Ecto neural progenitor cell (in vitro differentiated cells): ENCODE results near the gene LOXL4.
A peak's percentile ranks its signal among the peaks of the same experiment; 100 is the strongest.

ENCODE experiments used
- DNase-seq: peaks from one replicate; pipeline ENCODE4 v3.0.0-alpha.2; 2018; ENCODE audit warnings: low spot score

Gene LOXL4

DNA sequence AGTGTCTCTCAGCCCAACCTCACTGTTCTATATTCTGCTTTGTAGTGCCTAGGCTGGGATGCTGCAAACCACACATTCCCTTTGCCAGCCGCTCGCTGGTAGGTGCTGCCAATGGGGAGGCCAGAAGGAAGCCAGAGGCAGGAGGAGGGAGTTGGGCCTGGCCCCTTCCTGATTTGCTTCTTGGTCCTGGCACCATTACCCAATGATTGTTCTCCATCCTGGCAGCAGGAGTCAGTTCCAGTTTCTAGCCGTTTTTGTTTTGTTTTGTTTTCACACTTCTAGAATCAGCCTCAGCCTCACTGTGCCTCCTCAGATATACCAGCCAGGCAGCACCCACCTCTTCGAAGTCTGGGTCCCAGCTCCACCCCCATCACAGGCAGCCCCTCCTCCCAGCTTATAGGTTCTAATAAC is 27.4 kb upstream of the LOXL4 start:
- no peak for DNase-seq

DNA sequence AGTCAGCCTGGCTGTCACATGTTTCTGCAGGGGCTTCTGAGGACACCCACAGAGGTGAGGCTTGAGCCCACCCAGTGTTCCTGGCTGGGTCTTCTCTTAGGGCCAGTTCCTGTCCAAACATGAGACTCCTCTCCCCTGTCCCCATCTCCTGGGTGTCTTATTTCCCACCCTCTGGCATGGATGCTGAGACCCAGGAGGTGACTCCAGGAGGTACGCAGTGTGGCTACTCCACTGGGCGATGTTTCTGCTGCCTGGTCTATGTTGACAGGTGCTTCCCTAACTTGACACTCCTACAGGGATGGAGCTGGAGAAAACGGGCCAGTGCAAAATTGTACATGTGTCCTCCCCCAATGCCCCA is 26.3 kb upstream of the LOXL4 start:
- DNase-seq = no peak

DNA sequence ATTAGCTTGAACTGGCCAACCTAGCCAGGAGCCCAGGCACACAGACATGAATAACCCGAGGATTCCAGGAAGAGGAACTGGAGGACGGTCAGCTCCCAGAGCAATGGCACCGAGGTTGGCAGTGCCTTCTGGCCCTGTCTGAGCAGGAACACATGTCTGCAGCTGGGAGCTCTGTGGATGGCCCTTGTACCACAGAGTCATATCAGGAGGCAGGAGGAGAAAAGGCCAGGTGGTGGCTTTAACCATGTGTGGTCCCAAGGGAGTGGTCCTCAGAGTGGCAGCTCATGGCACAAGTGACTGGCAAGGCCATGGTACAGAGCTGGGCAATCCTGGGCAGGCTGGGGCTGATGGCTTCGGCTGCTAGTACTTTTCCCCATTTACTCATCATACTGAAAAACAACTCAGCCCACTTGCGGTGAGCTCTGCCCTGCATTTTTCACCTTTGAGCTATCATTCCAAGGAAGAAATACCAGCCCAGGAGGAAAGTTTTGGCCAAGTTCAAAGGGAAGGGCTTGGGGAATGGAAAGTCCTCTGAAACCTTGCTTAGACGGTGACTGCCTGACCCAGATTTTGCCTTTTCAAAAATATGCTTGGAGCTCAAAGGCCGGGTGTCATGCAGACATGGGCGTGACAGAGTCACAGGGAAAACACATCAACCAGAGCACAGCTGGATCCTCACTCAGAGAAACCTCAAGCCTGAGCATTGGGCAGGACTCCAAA is 25.7 kb upstream of the LOXL4 start:
- DNase-seq = no peak

DNA sequence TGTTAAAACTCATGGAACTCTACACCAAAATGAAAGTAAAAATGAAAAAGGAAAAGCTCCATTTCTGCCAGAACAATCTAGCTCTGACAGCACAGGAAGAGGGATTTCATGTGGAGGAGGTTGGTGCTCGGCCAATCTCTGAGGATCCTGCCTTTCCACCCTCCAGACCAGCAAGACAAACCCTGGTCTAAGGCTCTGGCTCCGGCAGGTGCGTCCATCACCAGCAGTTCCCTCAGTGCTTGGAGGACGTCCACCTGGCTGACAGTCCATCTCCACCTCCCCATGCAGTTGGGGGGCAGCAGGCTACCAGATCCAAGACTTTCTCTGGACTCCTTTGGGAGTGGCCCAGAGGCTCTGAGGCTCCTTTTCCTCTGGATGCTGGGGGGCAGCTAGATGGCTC is 25.0 kb upstream of the LOXL4 start:
- no peak for DNase-seq

DNA sequence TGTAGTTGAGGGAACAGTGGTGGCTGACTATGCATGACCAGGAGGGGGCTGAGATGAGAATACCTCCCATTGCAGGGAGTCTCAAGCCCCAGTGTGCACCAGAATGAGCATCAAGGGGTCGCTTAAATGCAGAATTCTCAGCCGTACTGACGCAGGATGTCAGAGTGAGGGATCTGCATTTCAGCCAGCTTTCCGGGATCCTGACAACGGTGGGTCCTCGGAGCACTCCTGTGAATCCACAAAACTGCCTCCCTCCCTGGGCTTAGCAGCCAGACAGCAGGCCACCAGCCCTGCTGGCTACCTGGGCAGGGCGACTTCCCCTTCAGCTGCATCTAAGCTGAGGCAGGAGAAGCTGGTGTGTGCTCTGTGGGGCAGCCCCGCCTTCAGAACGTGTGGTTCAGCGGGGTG is 21.8 kb upstream of the LOXL4 start:
- DNase-seq = peak; percentile 31

DNA sequence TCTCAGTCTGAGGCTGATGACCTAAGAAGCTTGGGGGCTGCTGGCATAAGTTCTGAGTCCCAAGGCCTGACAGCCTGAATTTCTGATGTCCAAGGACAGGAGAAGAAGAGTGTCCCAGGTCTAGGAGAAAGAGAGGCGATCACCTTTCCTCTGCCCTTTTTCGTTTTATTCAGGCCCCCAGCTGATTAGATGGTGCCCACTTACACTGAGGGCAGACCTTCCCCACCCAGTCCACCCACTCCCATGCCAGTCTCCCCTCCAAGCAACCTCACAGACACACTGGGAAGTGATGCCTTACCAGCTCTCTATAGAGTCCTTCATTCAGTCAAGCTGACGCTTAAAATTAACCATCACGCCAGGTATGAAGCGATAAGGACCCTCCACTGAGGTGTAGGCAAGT is 19.3 kb upstream of the LOXL4 start:
- DNase-seq = no peak

DNA sequence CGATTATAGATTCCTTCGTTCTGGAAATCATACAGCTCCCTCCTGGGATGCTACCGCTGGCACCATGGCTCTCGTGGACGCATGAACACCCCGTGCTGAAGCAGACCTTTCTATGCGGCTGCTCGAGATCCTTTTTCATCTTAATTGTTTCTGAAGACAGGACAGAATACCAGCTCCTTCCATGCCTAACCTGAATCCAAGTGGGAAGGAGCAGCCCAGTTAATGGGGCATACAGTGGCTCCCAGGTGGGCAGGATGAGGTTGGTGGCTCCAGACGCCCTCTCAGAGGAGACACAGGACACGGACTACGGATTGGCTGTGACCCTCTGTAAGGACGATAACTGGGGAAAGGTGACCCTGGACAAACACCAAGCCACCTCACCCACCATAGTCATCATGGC is 18.4 kb upstream of the LOXL4 start:
- no peak for DNase-seq

DNA sequence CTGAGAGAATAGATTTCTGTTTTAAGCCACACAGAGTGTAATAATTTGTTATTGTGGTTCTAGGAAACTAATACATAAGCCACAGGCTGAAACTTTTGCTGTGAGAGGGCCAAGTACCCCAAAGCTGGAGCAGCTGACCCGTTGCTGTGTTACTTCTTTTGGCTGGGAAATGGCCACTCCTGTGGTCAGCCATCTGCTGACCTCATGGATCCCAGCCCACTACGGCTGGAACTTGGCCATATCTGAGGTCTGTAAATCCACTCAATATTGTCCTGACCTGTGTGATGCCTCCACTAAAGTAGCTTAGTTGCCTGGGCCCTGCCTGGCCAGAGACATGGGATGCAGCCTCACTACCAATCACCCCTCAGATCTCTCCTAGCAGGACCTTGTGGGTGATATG is 17.4 kb upstream of the LOXL4 start:
- no peak for DNase-seq

DNA sequence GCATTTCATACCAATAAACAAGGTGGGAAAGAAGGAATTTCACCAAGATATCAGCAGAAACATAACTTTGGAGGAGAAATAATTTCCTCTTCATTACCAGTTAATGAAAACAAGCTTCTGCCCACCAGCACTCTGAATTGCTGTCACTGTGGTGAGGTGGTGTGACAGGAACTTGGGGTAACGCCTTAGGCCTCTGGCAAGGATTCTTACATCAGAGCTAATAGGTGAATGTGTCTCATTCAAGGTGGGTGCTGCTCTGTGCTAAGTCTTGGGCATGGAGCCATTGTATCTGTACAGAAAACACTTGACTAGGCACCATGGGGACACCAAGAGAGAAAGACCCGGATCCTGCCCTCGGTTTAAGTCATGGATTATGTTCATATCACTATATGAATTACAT is 8.3 kb upstream of the LOXL4 start:
- DNase-seq = peak; percentile 12

DNA sequence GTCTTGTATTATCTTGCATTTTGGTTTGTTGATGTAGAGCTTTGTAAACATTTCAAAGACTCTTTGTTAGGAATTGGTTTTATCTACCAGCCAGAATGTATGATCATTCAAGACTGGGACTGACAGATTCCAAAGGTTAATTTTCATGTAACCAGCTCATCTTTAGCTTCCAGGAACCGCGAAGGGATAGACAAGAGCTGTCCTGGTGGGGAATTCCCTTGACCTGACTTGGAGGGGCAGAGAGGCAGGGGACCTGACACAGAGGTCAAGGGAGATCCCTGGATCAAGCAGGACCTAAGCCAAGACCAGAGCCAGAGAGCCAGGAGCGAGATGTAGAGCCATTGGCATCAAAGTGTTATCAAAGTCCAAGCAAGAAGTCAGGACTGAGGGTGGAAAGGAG is 6.6 kb upstream of the LOXL4 start:
- no peak for DNase-seq

DNA sequence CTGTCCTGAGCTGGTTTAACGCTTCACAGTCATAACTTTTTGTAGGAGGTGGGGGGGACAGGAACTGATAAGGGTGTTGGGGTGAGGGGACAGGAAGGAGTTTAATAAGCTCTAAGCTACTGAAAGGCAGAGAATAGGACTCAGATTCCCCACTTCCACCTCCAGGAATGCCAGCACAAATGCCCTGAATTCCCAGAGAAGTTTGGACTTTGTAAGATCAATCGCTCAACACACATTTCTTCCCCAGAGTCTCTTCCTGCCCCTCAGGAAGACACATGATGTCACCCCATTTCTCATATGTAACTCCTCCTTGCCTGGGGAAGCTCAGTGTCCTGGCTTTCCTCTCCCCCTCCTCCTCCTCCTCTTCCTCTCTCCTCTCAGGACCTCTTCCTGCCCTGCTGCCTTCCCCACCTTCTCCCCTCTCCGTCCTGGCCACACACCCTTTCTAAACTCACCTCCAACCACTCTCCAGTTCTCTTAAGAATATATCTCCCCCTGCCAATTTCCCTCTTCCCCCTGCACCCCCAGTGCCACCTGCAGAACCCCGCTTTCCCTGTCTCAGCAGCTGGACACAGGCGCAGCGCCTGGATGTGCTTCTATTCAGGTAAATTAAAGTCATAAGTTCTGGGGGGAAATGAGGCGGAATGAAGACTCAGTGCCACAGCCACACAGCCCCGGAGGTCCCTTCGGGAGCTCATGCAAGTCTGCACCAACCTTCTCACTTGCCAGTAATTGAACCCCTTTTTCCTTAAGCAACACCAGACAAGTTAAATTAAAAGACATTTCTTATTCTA is 5.3 kb upstream of the LOXL4 start:
- DNase-seq = peak; percentile 28

DNA sequence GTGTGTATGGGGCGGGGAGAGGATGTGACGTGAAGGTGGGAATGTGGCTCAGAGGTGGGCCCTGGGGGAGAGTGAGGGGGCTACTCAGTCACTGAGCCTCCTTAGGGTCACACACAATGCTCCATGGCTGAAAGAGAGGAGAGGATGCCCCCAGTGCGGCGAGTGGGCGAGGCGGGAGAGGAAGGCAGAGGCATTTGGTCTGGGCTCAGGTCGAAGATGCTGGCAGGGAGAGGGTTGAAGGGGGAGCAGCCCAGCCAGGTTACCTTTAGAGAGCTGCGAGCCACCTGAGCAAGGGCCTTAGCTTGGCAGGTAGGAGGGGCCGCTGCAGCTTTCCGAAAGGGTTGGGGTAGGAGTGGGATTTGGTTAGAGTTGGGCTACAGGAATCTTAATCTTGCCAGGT is 4.7 kb upstream of the LOXL4 start:
- no peak for DNase-seq

DNA sequence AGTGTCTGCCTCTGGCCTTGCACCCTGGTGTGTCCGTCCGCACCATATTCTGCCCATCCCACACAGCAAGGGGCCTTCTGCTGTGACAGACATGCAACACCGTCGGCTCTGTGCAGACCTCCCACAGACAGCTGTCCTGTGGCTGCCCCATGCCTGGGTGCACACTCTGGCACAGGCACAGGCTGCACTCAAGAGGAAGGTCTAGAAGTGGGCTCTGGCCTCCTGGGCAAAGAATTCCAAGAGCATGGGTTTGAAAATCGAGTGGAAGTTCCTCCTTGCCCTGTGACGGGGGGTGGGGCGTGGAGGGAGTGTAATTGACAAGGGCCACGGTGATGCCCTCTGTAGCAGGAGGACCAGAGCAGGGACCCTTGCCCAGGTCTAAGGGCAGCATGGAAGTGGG is 4.3 kb upstream of the LOXL4 start:
- peak; percentile 41 for DNase-seq

DNA sequence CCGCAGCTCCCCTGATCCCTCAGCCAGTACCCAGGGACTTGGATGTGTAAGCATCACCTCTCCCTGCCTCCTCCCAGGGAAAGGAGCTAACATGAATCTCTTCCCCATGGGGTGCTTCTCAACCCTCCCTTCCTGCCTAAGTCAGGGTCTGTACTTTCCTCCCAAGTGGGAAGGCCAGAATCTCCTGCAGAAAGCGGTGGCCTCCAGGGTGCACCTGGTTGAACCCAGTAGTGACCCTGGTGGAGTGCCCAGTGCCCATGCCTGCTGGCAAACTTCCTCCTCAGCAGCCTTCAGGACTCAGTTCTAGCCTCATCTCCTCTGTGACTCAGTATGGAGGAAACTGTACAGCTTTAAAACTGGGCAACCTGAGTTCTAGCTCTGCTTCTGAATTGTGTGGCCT is 2.8 kb upstream of the LOXL4 start:
- DNase-seq = peak; percentile 33

DNA sequence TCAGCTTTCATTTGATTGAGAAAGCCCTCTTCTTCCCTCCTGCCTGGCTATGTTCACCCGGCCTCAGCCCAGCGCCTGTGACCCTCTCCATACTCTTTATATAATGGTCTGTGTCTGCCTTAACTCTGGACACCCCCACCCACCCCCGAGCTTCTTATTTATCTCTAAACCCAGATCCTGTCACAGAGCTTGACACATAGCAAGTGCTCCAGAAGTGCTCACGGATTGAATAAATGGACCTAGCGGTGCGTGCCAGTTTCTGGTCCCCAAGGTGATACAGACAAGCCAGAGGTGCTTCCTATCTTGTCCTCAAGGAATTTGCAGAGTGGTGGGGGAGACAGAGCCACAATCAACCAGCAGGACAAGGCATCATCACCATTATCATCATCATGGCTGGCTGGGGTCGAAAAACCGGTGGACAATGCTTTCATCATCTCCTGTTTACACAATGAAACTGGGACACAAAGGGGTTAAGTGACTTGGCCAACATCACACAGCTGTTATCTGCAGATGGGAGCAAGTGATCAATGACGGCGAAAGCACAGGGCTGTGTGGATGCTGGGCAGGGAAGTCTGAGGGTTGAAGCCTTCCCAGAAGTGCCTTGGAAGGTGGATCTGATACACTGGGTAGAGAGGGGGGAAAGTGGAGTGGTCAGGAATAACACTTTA is 2.2 kb upstream of the LOXL4 start:
- peak; percentile 40 for DNase-seq

DNA sequence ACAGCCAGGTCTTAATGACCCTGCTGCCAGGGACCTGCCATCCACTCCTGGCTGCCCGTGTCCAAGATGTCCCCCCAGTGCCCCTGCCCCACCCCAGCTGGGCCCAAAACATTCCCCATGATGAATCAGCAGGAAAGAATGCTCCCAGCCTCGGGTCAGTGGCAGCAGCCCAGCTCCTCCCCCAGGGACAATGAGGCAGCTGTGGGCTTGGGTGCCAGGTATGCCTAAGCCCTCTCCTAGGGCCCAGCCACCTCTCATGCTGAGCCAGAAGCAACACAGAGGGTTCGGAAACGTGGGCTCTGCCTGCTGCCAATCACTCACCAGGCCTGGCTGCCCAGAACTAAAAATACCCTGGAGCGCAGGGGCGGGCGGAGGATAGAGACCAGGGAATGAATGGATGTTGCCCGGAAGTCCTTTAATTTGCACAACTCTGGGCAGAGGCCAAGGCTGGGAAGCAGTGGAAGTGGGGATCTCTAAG is 1.5 kb upstream of the LOXL4 start:
- DNase-seq = peak; percentile 57

DNA sequence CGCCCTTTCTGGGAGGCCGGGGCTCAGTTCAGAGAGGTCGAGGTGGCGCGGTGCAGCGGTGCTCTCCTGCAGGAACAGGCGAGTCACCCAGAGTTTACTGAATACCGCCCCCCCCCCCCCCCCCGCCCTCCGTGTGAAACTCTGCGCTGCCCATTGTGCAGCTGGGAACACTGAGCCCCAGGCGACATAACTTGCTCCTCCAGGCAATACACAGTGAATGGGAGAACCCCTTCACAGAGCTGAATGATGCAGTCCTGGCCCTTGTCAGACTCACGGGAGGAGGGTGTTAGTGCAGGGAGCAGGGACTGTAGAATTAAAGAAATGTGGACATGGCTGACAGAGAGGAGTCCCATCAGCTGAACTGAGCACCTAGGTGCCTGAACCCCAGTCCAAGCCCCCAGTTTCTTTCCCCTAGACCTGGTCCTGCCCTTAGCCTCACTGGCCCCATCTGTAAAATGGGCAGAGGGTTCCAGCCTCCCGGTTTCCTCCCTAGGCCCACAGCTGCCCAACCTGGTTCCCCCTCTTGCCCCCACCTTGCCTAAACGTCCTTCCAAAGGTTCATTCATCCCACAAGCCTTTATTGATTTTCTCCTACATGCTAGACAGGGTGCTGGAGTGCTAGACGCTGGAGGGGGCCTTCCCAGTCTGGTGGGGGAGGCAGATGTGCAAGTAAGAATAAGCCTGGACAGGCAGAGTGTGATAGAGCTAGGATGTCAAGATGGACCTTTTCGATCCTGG is 869 bp upstream of the LOXL4 start:
- peak; percentile 30 for DNase-seq

DNA sequence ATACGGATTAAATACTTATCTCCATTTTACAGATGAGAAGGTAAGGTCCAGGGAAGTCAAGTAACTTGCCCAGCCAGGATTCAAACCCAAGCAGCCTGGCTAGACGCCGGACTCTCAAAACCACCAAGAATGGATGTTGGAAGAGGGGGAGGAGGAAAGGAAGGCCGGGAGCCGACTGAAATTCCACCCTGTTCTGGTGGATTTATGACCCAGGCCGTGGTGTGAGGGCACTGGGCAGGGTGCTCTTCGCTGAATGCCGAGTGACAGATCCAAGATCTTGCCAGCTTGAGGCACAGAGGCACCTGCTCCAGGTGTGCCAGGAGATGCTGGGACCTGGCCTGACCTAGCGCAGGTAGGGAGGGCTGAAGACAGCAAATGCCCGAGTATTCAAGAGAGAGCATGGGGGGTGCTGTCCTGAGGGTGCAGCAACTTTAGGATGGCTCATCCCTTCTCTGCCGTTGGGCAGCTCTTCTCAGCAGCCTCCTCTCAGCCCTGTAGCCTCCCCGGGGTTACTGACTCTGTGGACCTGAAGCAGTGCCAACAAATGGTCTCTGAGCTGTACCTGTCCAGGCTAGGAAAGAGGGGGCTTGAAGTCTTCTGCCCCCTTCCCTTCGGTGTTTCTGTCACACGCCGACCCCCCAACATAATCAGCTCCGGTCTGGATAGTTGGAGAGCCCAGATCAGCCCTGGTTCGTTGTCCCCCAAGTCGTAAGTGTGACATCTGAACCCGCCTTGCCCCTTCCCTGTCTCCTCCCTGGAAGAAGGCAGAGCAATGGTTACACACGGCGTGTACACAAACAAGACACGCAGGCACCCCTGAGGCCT is 713 bp downstream of the LOXL4 start:
- DNase-seq = peak; percentile 41

DNA sequence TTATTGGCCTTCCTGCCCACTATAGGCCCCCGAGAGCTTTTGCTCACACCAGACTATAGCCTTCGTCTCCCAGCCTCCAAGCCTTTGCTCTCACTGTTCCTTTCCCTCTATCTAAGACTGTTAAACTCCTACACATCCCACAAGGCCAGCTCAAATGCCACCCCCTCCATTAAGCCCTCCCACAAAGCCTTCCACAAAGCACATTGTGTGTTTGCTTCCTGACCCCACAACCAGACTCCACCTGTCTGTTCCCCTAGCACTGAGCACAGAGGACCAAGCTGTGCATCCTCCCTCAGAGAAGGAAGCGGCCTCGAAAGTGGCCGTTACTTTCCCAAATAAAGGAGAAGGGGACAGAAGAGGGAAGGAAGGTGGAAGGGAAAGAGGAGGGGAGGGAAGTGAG is 1.3 kb downstream of the LOXL4 start:
- no peak for DNase-seq

DNA sequence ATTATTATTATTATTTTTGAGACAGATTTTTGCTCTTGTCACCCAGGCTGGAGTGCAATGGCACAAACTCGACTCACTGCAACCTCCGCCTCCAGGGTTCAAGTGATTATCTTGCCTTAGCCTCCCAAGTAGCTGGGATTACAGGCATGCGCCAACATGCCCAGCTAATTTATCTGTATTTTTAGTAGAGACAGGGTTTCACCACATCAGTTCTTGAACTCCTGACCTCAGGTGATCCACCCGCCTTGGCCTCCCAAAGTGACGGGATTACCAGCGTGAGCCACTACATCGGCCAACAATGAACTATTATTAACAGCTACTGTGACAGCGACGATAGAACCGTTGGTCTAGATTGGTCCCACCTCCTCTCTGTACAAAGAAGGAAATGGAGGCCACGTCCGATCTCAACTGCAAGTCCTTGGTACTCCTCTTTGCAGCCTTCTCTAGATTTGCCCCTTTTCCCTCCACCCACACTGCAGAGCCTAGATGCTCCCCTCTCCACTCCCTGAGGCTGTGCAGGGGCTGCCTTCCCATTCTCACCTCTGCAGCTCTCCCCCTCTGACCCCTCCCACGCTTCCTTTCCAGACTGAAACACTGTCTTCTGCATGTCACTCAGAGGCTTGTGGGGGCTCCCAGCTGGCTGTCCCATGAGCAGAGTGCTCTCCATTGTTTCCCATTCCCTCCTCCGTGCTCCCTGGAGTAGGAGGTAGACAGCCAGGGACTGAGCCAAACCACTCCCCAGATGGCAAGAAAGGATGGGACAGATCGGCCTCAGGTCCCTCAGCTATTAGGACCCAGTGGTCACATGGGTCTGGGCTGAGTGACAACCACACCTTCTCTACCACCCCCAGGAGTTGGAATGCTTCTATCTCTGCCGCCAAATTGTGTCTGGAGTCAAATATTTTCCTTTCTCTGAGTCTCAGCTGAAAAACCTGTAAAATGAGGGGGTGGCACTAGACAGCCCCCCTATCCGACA is 2.3 kb downstream of the LOXL4 start:
- peak; percentile 40 for DNase-seq
